SH-SY5Y (cell line): Measurements from ENCODE around the gene NAAA.

ENCODE experiments used
- GATA2 ChIP-seq: IDR thresholded peaks from 2 replicates; pipeline ENCODE4 v1.6.1; 2011; ENCODE audit warnings: mild to moderate bottlenecking, low read depth, low read length
- GATA3 ChIP-seq: IDR thresholded peaks from 2 replicates; pipeline ENCODE4 v1.6.1; 2011; ENCODE audit warnings: low read depth, mild to moderate bottlenecking, low read length, moderate library complexity

DNA sequence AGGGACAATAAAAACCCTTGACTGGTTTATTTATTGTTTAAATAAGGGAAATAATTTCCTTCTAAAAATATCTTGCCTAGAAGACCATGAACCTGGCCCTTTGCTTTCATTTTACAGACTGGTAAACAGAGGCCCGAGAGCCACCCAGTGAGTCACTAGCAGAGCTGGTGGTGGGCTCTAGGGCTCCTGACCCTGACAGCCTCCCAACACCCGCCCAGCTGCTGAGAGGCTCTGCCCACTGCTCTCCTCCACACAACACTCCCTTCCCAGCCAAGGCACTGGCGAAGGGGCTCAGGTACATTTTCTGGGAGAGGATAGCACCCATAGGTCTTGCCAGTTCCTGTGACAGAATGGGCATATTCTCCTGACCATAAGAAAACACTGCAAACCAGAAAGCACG lies 20.5 kb downstream of the NAAA start:
- TF ChIP-seq GATA2: no peak
- no peak for TF ChIP-seq GATA3
